ENCODE measurements around the gene PTDSS2.

PTDSS2 gene

GRCh38 chr11:526192-526591 lies 76.1 kb downstream of the PTDSS2 start:
- no peak overlapping the region for H3K4me3 ChIP-seq (ENCODE audit: low read depth, low read length)
- TF ChIP-seq CTCF (IDR thresholded peaks at IDR 0.05; ENCODE audit: control insufficient read depth, extremely low read depth, insufficient read depth): no peak
- DNase-seq (ENCODE audit: low read depth): no peak

- no peak overlapping the region for H3K4me3 ChIP-seq (ENCODE audit: low read depth, low read length)
- TF ChIP-seq CTCF (IDR thresholded peaks at IDR 0.05; ENCODE audit: control insufficient read depth, extremely low read depth, insufficient read depth): no peak
- DNase-seq (ENCODE audit: low read depth): no peak
Observed at GRCh38 chr11:528166-528814, 78.2 kb downstream of the PTDSS2 start.

- no peak for DNase-seq (ENCODE audit: low read depth)
- TF ChIP-seq CTCF (IDR thresholded peaks at IDR 0.05; ENCODE audit: control insufficient read depth, extremely low read depth, insufficient read depth): no peak
- no peak overlapping the region for H3K4me3 ChIP-seq (ENCODE audit: low read depth, low read length)
Observed at GRCh38 chr11:528815-529727, 79.0 kb downstream of the PTDSS2 start.

- no peak overlapping the region for H3K4me3 ChIP-seq (ENCODE audit: low read depth, low read length)
- no peak for DNase-seq (ENCODE audit: low read depth)
- TF ChIP-seq CTCF (IDR thresholded peaks at IDR 0.05; ENCODE audit: control insufficient read depth, extremely low read depth, insufficient read depth): no peak
Observed at GRCh38 chr11:529728-530411, 79.8 kb downstream of the PTDSS2 start.

GRCh38 chr11:530960-531831 lies 81.1 kb downstream of the PTDSS2 start:
- DNase-seq (ENCODE audit: low read depth): no peak
- no peak for TF ChIP-seq CTCF (IDR thresholded peaks at IDR 0.05; ENCODE audit: control insufficient read depth, extremely low read depth, insufficient read depth)
- H3K4me3 ChIP-seq (ENCODE audit: low read depth, low read length): no peak overlapping the region

GRCh38 chr11:531919-532526 lies 81.9 kb downstream of the PTDSS2 start:
- TF ChIP-seq CTCF (IDR thresholded peaks at IDR 0.05; ENCODE audit: control insufficient read depth, extremely low read depth, insufficient read depth): no peak
- DNase-seq (ENCODE audit: low read depth): no peak
- no peak overlapping the region for H3K4me3 ChIP-seq (ENCODE audit: low read depth, low read length)
